Testis (tissue), 2 donors: Measurements from ENCODE around the gene HERC2.

ENCODE experiments used
- POLR2A ChIP-seq: fragments of 450-650 bp; IDR thresholded peaks from one replicate; pipeline ENCODE4 v1.6.1; 2017; ENCODE audit warnings: antibody characterized with exemption, mild to moderate bottlenecking, moderate library complexity
- TF ChIP-seq, protein P1 (sequence below), 3 experiments: fragments of 450-650 bp in 2 of 3; fragments of 200-600 bp in 1 of 3; sonication (generic) in 1 of 3; IDR thresholded peaks; one replicate each; pipeline ENCODE4 v1.5.1; 2016 to 2019; ENCODE audit warnings: antibody characterized with exemption in 3 of 3, mild to moderate bottlenecking in 2 of 3, moderate library complexity in 1 of 3

- TF ChIP-seq, protein P1, sequence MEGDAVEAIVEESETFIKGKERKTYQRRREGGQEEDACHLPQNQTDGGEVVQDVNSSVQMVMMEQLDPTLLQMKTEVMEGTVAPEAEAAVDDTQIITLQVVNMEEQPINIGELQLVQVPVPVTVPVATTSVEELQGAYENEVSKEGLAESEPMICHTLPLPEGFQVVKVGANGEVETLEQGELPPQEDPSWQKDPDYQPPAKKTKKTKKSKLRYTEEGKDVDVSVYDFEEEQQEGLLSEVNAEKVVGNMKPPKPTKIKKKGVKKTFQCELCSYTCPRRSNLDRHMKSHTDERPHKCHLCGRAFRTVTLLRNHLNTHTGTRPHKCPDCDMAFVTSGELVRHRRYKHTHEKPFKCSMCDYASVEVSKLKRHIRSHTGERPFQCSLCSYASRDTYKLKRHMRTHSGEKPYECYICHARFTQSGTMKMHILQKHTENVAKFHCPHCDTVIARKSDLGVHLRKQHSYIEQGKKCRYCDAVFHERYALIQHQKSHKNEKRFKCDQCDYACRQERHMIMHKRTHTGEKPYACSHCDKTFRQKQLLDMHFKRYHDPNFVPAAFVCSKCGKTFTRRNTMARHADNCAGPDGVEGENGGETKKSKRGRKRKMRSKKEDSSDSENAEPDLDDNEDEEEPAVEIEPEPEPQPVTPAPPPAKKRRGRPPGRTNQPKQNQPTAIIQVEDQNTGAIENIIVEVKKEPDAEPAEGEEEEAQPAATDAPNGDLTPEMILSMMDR (IDR thresholded peaks at IDR 0.05): no peak
- no peak for TF ChIP-seq POLR2A
Measured at GRCh38 chr15:28147801-28148200, 174.2 kb downstream of the HERC2 start.
